GM12801 (cell line): ENCODE results near the gene C13orf46.

ENCODE experiments used
- TF ChIP-seq, protein P1 (sequence below): IDR thresholded peaks from one replicate; pipeline ENCODE4 v1.5.1; 2011; ENCODE audit warnings: control low read depth; ENCODE audit not compliant: insufficient read length; ENCODE audit errors: extremely low read depth

The C13orf46 gene

DNA sequence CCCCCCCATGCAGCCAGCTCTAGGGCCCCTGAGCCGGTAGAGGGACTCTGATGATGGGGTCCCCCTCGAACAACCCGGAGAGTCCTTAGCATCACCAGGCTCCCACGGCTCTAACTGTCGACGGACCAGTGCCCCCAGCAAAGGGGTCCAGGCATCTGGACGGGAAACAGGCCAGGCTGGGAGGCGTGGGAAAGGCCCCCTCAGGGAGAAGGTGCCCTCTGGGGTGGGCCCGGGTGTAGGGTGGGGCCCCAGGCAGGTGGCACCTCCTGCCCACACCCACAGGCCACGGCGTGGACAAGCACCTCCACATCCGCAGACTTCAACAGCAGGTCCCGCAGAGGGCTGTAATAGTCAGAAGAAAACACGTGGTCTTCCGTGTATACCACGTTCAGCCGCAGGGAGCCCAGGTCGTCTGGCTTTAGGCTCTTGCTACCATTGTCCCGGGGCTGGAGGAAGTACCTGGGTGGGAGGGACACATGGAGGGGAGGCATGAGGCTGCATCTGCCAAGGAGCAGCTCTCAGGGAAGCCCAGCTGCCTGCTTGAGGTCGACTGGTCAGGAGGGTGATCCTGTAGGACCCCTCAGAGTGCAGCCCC lies 44.7 kb upstream of the C13orf46 start:
- TF ChIP-seq, protein P1, sequence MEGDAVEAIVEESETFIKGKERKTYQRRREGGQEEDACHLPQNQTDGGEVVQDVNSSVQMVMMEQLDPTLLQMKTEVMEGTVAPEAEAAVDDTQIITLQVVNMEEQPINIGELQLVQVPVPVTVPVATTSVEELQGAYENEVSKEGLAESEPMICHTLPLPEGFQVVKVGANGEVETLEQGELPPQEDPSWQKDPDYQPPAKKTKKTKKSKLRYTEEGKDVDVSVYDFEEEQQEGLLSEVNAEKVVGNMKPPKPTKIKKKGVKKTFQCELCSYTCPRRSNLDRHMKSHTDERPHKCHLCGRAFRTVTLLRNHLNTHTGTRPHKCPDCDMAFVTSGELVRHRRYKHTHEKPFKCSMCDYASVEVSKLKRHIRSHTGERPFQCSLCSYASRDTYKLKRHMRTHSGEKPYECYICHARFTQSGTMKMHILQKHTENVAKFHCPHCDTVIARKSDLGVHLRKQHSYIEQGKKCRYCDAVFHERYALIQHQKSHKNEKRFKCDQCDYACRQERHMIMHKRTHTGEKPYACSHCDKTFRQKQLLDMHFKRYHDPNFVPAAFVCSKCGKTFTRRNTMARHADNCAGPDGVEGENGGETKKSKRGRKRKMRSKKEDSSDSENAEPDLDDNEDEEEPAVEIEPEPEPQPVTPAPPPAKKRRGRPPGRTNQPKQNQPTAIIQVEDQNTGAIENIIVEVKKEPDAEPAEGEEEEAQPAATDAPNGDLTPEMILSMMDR: no peak

DNA sequence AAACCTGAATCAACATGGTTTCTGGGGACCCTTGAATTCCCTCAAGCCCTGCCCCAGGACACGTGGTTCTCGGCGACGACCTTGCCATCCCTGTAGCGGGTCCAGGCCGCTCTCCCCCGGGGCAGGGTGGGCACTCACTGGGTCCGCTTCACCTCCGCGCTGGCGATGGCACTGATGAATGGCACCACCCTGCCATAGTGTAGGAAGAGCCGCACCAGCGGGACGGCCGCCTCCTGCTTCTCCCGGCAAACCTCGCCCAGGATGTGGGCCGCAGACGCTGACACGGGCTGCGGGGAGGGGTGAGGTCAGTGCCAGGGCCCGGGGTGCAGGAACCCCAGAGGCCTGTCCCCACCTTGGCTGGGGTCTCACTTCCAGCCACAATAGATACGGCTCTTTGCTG lies 44.1 kb upstream of the C13orf46 start:
- TF ChIP-seq, protein P1: no peak

DNA sequence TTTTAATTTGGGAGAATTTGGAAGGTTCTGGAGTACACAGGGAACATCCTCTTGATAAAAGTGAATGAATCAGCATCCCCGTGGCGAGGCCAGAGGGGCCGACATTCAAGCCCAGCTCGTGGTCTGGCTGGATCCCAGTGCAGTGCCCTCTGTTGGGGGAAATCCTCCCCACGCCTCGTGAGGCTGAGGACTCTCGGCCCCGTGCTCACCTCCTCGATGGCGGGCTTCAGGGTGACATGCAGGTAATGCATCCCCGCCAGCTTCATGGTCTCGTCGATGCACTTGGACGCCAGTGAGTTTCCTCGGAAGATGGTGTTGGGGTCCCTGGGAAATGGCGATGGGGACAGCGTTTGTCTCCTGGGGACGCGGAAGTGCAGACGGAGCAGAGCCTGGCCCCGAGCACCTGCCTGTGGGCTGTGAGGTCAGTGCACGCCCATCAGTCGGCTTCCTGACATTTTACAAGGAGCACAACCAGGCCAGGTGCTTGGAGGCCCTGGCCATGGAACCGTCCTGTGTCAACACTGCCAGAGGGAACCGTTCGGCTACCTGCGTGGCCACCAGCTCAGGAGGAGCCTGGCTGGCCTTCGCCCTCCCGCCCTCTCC lies 43.3 kb upstream of the C13orf46 start:
- TF ChIP-seq, protein P1: no peak

DNA sequence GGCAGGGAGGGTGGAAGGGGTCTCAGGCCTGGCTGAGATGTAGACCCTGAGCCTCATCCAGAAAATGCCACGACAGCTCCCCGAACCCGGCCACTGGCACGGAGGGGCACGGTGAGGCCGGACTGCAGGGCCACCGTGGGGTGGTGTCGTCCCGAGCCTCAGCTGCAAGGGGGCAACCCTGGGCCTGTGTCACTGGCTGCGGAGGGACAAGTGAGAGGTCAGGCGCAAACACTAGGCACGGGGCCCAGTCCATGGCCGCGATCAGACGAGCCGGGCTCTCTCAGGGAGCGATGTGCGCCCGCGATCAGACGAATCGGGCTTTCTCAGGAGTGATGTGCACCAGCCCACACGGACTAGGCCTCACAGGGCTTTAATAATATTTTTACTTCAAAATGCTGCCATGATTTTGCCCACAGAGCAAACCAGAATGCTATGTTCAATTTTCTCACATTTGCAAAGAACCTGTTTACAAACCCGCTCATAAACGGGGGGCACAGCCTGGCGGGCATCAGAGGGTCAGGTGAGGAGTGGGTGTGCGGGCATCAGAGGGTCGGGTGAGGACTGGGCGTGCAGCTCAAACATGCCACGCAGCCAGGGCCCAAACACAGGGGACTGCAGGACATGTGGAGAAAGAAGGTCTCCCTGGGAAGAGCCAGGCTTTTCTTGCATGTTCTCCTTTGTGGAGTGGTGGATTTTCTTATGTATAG lies 42.6 kb upstream of the C13orf46 start:
- TF ChIP-seq, protein P1: no peak

DNA sequence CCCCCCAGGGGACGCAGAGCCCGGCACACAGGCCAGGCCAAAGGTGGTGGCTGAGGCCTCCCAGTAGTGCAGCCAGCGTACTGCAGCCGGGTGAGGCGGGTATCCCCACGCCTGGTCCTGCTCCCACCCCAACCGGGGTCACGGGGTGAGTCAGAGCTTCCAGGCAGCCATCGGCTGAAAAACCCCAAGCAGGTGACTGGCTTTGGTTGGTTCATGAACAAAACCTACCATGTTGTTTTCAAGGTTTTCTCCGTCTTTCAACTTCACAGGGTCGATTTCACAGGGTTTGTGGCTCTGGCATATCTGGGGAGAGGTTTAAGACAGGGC lies 42.1 kb upstream of the C13orf46 start:
- TF ChIP-seq, protein P1: no peak

DNA sequence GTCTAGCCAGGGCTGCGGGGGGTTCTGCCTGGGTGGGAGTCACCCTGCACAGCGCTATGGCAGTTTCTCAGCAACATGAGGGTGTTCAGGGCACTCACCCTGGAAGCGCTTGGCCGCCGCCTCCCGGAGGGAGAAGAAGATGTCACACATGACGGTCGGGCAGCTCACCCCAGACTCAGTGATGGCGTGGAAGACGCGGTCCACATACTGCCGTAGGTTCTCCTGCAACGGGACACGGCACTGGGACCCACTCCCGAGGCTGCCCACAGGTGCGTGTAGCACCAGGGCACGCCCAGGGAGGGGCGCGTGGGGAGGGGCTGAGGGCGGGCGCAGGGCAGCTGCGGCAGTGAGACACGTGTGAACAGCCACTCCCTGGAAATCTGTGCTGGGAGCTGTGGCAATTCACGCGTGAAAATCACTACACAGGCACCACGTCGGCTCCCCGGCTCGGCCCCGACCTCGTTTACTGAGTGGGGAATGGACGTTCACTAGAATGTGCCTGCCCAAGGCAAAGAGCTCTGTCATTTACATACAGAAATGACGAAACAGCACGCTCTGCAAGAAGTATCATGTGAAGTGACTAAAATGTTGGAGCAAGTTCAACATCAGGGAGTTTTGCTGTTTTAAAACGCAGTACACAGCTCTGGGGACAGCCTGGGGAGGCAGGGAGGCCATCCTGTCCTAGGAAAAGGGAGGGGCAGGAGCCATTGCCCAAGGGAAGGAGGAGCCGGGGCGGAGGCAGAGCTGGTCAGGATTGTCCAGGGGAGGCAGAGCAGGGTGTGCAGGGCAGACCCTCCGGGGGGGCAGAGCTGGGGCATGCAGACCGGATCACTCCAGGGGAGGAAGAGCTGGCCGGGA lies 41.5 kb upstream of the C13orf46 start:
- TF ChIP-seq, protein P1: no peak
